PFSK-1 (cell line): Measurements from ENCODE around the gene PAAF1.

Source experiments
- FOXP2 ChIP-seq: optimal IDR thresholded peaks from 2 replicates; pipeline ENCODE3; 2011; ENCODE audit warnings: borderline replicate concordance, control low read depth, inconsistent platforms; ENCODE audit not compliant: insufficient read depth; ENCODE audit errors: extremely low read length, extremely low read depth
- POLR2AphosphoS5 ChIP-seq: IDR thresholded peaks from 2 replicates; pipeline ENCODE4 v1.6.1; 2012; ENCODE audit warnings: low read depth, mild to moderate bottlenecking, control low read depth, low read length, moderate library complexity
- TAF1 ChIP-seq: IDR thresholded peaks from 2 replicates; pipeline ENCODE4 v1.6.1; 2012; ENCODE audit warnings: low read length, control low read depth, borderline replicate concordance; ENCODE audit not compliant: insufficient read depth

DNA sequence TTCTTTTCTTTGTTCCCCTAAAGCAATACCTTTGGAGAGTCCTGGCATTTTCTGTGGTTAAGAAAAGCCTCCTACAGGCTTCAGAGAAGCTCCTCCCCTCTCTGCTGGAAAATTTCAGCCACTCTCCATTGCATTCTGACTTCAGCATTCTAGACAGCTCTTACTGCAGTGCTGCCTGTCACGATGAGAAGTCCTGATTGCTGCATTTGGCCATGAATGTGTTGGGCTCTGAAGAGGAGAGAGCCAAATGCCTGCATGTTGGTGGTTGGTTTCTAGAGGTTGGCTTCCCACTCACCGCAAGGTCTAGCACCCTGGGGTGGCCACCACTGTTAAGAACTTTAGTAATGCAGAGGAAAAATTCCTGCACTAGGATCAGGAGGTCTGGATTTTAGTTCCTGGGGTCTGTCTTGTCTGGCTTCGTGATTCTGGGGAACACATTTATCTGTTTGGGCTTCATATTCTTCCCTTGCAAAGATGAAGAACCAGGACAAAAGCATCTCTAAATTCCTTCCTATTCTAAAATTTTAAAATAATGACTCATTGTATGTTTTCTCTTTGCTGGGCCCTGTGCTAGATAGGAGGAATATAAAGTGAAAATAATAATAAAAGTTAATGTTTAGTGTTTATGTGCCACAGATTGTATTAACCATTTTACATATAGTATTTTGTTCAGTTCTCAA lies 38.2 kb upstream of the PAAF1 start:
- TF ChIP-seq POLR2AphosphoS5 (no peak), FOXP2 (no peak), TAF1 (no peak)
